Esophagus muscularis mucosa (tissue), 4 donors: ENCODE results near the gene TRIM61.

Experiments used
- EP300 ChIP-seq: sonication (generic); formaldehyde crosslinking; IDR thresholded peaks from one replicate; pipeline ENCODE4 v1.6.1; 2017; ENCODE audit warnings: antibody characterized with exemption
- POLR2A ChIP-seq: fragments of 450-650 bp; IDR thresholded peaks from one replicate; pipeline ENCODE4 v1.6.1; 2017; ENCODE audit warnings: antibody characterized with exemption, moderate library complexity, mild to moderate bottlenecking, low read depth
- POLR2AphosphoS5 ChIP-seq, 2 donors: sonication (generic); formaldehyde crosslinking; IDR thresholded peaks; one replicate each; pipeline ENCODE4 v1.6.1; 2017; ENCODE audit warnings: antibody characterized with exemption in 2 of 2
- TF ChIP-seq, protein P1 (sequence below), 3 experiments: fragments of 200-600 bp in 2 of 3; fragments of 450-650 bp in 1 of 3; sonication (generic) in 2 of 3; IDR thresholded peaks; one replicate each; pipeline ENCODE4 v1.5.1; 2017 to 2019; ENCODE audit warnings: antibody characterized with exemption in 3 of 3, mild to moderate bottlenecking in 2 of 3, moderate library complexity in 1 of 3

- TF ChIP-seq POLR2AphosphoS5 (IDR thresholded peaks at IDR 0.05) (no peak), EP300 (no peak), POLR2A (no peak)
- TF ChIP-seq, protein P1, sequence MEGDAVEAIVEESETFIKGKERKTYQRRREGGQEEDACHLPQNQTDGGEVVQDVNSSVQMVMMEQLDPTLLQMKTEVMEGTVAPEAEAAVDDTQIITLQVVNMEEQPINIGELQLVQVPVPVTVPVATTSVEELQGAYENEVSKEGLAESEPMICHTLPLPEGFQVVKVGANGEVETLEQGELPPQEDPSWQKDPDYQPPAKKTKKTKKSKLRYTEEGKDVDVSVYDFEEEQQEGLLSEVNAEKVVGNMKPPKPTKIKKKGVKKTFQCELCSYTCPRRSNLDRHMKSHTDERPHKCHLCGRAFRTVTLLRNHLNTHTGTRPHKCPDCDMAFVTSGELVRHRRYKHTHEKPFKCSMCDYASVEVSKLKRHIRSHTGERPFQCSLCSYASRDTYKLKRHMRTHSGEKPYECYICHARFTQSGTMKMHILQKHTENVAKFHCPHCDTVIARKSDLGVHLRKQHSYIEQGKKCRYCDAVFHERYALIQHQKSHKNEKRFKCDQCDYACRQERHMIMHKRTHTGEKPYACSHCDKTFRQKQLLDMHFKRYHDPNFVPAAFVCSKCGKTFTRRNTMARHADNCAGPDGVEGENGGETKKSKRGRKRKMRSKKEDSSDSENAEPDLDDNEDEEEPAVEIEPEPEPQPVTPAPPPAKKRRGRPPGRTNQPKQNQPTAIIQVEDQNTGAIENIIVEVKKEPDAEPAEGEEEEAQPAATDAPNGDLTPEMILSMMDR (IDR thresholded peaks at IDR 0.05), result no peak
Measured at GRCh38 chr4:164997324-164997723, 19.9 kb upstream of the TRIM61 start.
